Breast epithelium (tissue), 3 donors: ENCODE data around the gene CLEC11A.

Source experiments
- CTCF ChIP-seq, 3 donors: fragments of 450-650 bp; IDR thresholded peaks; one replicate each; pipeline ENCODE4 v1.5.1; 2016 to 2017; ENCODE audit warnings: antibody characterized with exemption in 3 of 3, mild to moderate bottlenecking in 3 of 3, moderate library complexity in 3 of 3
- POLR2A ChIP-seq: fragments of 450-650 bp; IDR thresholded peaks from one replicate; pipeline ENCODE4 v1.6.1; 2016; ENCODE audit warnings: antibody characterized with exemption, mild to moderate bottlenecking, moderate library complexity
- POLR2AphosphoS5 ChIP-seq, 3 donors: sonication (generic); formaldehyde crosslinking; IDR thresholded peaks; one replicate each; pipeline ENCODE4 v1.6.1; 2017; ENCODE audit warnings: antibody characterized with exemption in 3 of 3

DNA sequence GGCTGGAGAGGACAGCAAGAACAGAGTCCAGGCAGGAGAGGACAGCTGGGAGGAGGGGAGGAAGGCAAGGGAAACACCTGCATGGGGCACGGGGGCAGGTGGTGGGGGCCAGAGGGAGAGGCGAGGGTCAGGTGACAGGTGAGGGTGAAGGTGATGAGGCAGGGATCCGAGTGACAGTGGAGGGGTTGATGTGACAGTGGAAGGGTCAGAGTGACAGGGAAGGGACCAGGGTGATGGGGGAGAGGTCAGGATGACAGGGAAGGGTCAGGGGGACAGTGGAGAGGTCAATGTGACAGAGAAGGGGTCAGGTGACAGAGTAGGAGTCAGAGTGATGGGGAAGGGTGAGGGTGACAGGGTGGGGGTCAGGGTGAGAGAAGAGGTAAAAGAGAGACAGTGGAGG is 44.8 kb upstream of the CLEC11A start:
- TF ChIP-seq CTCF (IDR thresholded peaks at IDR 0.05) (no peak), POLR2A (no peak), POLR2AphosphoS5 (IDR thresholded peaks at IDR 0.05) (no peak)
